Fibroblast of the aortic adventitia (primary cell): ENCODE data around the gene SPDYE6. TPM values are rescaled to one million over a fixed set of nuclear protein-coding genes. Genes with fewer than 3 reads are reported as not detected.
"Not testable (repeated sequence)": the region's sequence is repeated elsewhere in the genome, so short reads cannot be mapped to it uniquely, and the experiment has no call there.

Source experiments
- DNase-seq: peaks from one replicate; pipeline ENCODE4 v3.0.0-alpha.2; 2010; ENCODE audit warnings: low read depth
- H3K4me3 ChIP-seq: 2 replicates; pipeline ENCODE4 v1.5.1; 2011; ENCODE audit warnings: low read depth, mild to moderate bottlenecking, control low read depth, low read length, moderate library complexity
- CTCF ChIP-seq: IDR thresholded peaks from 2 replicates; pipeline ENCODE4 v1.5.1; 2011; ENCODE audit warnings: mild to moderate bottlenecking, low read length, control low read depth, inconsistent platforms; ENCODE audit not compliant: insufficient read depth
- total RNA-seq: library from RNA; depleted of rRNA; stranded (reverse); fragments of >200 nt; gene quantifications from 2 replicates; pipeline ENCODE4 v1.2.3, GENCODE V29; 2012; ENCODE audit warnings: low replicate concordance

Gene SPDYE6
- total RNA-seq, 1 donor, result not detected

GRCh38 chr7:102330666-102331460 is 25.4 kb downstream of the SPDYE6 start:
- not testable (repeated sequence) for H3K4me3 ChIP-seq, DNase-seq

- not testable (repeated sequence) for DNase-seq, H3K4me3 ChIP-seq
These were observed 26.9 kb downstream of the SPDYE6 start for GRCh38 chr7:102329366-102329765.

- DNase-seq, H3K4me3 ChIP-seq: not testable (repeated sequence)
These were observed 27.4 kb downstream of the SPDYE6 start for GRCh38 chr7:102328863-102329262.

- DNase-seq, H3K4me3 ChIP-seq: not testable (repeated sequence)
These were observed 29.1 kb downstream of the SPDYE6 start for GRCh38 chr7:102327183-102327582.

- no peak for TF ChIP-seq CTCF
- no peak for DNase-seq
- no peak overlapping the region for H3K4me3 ChIP-seq
These were observed 29.9 kb downstream of the SPDYE6 start for GRCh38 chr7:102326157-102326889.

GRCh38 chr7:102325106-102325505 is 31.1 kb downstream of the SPDYE6 start:
- not testable (repeated sequence) for H3K4me3 ChIP-seq

GRCh38 chr7:102323914-102324195 is 32.4 kb downstream of the SPDYE6 start:
- H3K4me3 ChIP-seq, result no peak overlapping the region
- DNase-seq, result no peak
- no peak for TF ChIP-seq CTCF

More at GRCh38 chr7:102325106-102325505, 31.1 kb downstream of the SPDYE6 start:
- DNase-seq, result not testable (repeated sequence)

GRCh38 chr7:102322202-102322715 is 34.0 kb downstream of the SPDYE6 start:
- TF ChIP-seq CTCF, result no peak
- H3K4me3 ChIP-seq, result no peak overlapping the region
- no peak for DNase-seq

GRCh38 chr7:102321351-102322201 is 34.7 kb downstream of the SPDYE6 start:
- no peak for TF ChIP-seq CTCF
- DNase-seq, result no peak
- H3K4me3 ChIP-seq, result no peak overlapping the region
